Astrocyte (in vitro differentiated cells and primary cell): ENCODE data around the gene MIDN. TPM values are rescaled to one million over a fixed set of nuclear protein-coding genes. Genes with fewer than 3 reads are reported as not detected.

Source experiments
- DNase-seq: peaks from one replicate; pipeline ENCODE4 v3.0.0-alpha.2; 2010; ENCODE audit warnings: low read depth
- FAIRE-seq: peaks from 2 replicates; lab custom pipeline; 2011; peaks lifted over from hg19 to GRCh38; lab: Jason Lieb, UNC
- H2AFZ ChIP-seq: 2 replicates; pipeline ENCODE4 v1.6.0; 2012; ENCODE audit warnings: low read depth, low read length, inconsistent platforms
- H3K27ac ChIP-seq: 2 replicates; pipeline ENCODE4 v1.5.1; 2011; ENCODE audit warnings: low read depth, low read length, inconsistent platforms
- H3K27me3 ChIP-seq: 2 replicates; pipeline ENCODE4 v1.6.0; 2011; ENCODE audit warnings: low read length, inconsistent platforms; ENCODE audit not compliant: insufficient read depth
- H3K36me3 ChIP-seq: 2 replicates; pipeline ENCODE4 v1.5.1; 2011; ENCODE audit warnings: low read length, inconsistent platforms; ENCODE audit not compliant: insufficient read depth
- H3K4me1 ChIP-seq: 2 replicates; pipeline ENCODE4 v1.5.1; 2011; ENCODE audit warnings: low read length, inconsistent platforms; ENCODE audit not compliant: insufficient read depth
- H3K4me2 ChIP-seq: 2 replicates; pipeline ENCODE4 v1.6.0; 2012; ENCODE audit warnings: low read length, inconsistent platforms
- H3K4me3 ChIP-seq: 2 replicates; pipeline ENCODE4 v1.5.1; 2011; ENCODE audit warnings: low read depth, mild to moderate bottlenecking, low read length, inconsistent platforms; ENCODE audit not compliant: insufficient read depth
- H3K79me2 ChIP-seq: 2 replicates; pipeline ENCODE4 v1.6.0; 2012; ENCODE audit warnings: mild to moderate bottlenecking, low read length, inconsistent platforms; ENCODE audit not compliant: insufficient read depth
- H3K9ac ChIP-seq: 2 replicates; pipeline ENCODE4 v1.6.0; 2012; ENCODE audit warnings: mild to moderate bottlenecking, low read length, inconsistent platforms
- H3K9me3 ChIP-seq: 2 replicates; pipeline ENCODE4 v1.5.1; 2012; ENCODE audit warnings: low read depth, mild to moderate bottlenecking, low read length, inconsistent platforms; ENCODE audit not compliant: insufficient read depth
- H4K20me1 ChIP-seq: 2 replicates; pipeline ENCODE4 v1.6.0; 2012; ENCODE audit warnings: low read length, inconsistent platforms; ENCODE audit not compliant: insufficient read depth
- H3K27ac Mint-ChIP-seq: one replicate; pipeline ENCODE4 v1.8.0; 2021; ENCODE audit warnings: mild to moderate bottlenecking, mixed read lengths; ENCODE audit not compliant: unreplicated experiment
- H3K27me3 Mint-ChIP-seq: one replicate; pipeline ENCODE4 v1.8.0; 2021; ENCODE audit warnings: low read depth, mixed read lengths; ENCODE audit not compliant: unreplicated experiment
- H3K36me3 Mint-ChIP-seq: one replicate; pipeline ENCODE4 v1.8.0; 2021; ENCODE audit warnings: low read depth, mixed read lengths; ENCODE audit not compliant: unreplicated experiment
- H3K4me1 Mint-ChIP-seq: one replicate; pipeline ENCODE4 v1.8.0; 2021; ENCODE audit warnings: low read depth, mixed read lengths; ENCODE audit not compliant: unreplicated experiment
- H3K4me3 Mint-ChIP-seq: one replicate; pipeline ENCODE4 v1.8.0; 2021; ENCODE audit warnings: mild to moderate bottlenecking, moderate library complexity, mixed read lengths; ENCODE audit not compliant: unreplicated experiment
- H3K9me3 Mint-ChIP-seq: one replicate; pipeline ENCODE4 v1.8.0; 2021; ENCODE audit warnings: mild to moderate bottlenecking, mixed read lengths; ENCODE audit not compliant: unreplicated experiment
- EZH2 ChIP-seq: IDR thresholded peaks from 2 replicates; pipeline ENCODE4 v1.6.1; 2012; ENCODE audit warnings: mild to moderate bottlenecking, low read length, inconsistent platforms; ENCODE audit not compliant: insufficient read depth
- total RNA-seq: library from RNA; stranded (reverse); gene quantifications from 2 replicates; pipeline ENCODE4 v1.2.1, GENCODE V29; 2021
- TF ChIP-seq, protein P1 (sequence below): IDR thresholded peaks from 2 replicates; pipeline ENCODE4 v1.5.1; 2011; ENCODE audit warnings: low read depth, mild to moderate bottlenecking, inconsistent platforms, low read length, moderate library complexity; ENCODE audit not compliant: insufficient read depth

MIDN gene
- total RNA-seq, 1 donor from 2014 or later = 141 TPM

DNA sequence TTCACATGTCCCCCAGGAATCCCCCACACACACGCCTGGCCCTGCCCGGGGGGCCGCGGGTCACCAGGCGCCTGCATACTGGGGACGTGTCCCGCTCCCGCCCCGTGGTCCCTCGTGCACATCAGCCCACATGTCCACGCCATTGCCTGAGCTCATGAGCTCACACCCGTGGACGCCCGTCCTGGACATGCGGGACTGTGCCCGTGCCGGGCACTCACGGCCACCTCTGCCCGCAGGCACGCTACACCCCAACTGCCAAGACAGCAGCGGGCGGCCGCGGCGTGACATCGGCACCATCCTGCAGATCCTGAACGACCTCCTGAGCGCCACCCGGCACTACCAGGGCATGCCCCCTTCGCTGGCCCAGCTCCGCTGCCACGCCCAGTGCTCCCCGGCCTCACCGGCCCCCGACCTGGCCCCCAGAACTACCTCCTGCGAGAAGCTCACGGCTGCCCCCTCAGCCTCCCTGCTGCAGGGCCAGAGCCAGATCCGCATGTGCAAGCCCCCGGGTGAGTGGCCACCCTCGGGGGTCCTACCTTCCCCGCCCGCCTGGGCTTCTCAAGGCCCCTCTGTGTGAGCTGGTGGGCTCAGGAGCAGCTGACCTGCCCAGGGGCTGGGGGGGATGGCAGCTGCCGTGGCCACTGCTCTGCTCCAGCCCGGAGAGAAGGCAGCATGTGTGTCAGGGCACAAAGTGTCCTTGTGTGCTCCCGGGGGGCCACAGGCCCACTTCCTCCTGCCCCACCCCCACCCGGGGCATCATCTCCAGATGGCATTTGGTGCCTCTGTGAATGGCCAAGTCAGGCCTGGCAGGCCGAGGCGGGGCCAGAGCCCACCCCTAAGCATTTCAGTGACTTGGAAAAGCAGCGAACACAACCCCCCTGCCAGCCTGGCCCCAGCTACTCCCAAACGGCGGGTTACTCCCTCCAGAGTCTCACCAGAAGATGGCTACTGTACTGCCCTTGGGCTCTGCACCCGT lies 7.1 kb downstream of the MIDN start:
- TF ChIP-seq EZH2 = no peak
- TF ChIP-seq, protein P1, sequence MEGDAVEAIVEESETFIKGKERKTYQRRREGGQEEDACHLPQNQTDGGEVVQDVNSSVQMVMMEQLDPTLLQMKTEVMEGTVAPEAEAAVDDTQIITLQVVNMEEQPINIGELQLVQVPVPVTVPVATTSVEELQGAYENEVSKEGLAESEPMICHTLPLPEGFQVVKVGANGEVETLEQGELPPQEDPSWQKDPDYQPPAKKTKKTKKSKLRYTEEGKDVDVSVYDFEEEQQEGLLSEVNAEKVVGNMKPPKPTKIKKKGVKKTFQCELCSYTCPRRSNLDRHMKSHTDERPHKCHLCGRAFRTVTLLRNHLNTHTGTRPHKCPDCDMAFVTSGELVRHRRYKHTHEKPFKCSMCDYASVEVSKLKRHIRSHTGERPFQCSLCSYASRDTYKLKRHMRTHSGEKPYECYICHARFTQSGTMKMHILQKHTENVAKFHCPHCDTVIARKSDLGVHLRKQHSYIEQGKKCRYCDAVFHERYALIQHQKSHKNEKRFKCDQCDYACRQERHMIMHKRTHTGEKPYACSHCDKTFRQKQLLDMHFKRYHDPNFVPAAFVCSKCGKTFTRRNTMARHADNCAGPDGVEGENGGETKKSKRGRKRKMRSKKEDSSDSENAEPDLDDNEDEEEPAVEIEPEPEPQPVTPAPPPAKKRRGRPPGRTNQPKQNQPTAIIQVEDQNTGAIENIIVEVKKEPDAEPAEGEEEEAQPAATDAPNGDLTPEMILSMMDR = no peak
- DNase-seq = no peak
- Histone ChIP-seq H3K79me2 (peaks cover 67% of the 10 kb centered on the region), H3K4me1 (peaks cover 61% of the 10 kb centered on the region), H3K27me3 (no peaks in the 10 kb centered on the region), H3K4me2 (peak overlapping the region; percentile 100), H4K20me1 (peaks cover 82% of the 10 kb centered on the region), H3K4me3 (no peak overlapping the region), H3K36me3 (peaks cover 24% of the 10 kb centered on the region), H3K9me3 (no peaks in the 10 kb centered on the region), H3K27ac (peak overlapping the region; percentile 89), H2AFZ (no peak overlapping the region), H3K9ac (peak overlapping the region; percentile 39)
- Mint-ChIP-seq H3K4me1 (peaks cover 16% of the 10 kb centered on the region), H3K36me3 (peaks cover 6% of the 10 kb centered on the region), H3K9me3 (no peaks in the 10 kb centered on the region), H3K27me3 (no peaks in the 10 kb centered on the region), H3K4me3 (no peak overlapping the region), H3K27ac (peak overlapping the region; percentile 69)
- FAIRE-seq = no peak

- Histone ChIP-seq H3K9me3 (no peaks in the 10 kb centered on the region), H4K20me1 (peaks cover 71% of the 10 kb centered on the region), H3K4me1 (peaks cover 68% of the 10 kb centered on the region), H3K79me2 (peaks cover 53% of the 10 kb centered on the region), H3K36me3 (peaks cover 22% of the 10 kb centered on the region), H3K27me3 (no peaks in the 10 kb centered on the region), H3K27ac (peak overlapping the region; percentile 12), H3K4me2 (peak overlapping the region; percentile 26), H3K9ac (peak overlapping the region; percentile 31), H2AFZ (no peak overlapping the region), H3K4me3 (no peak overlapping the region)
- Mint-ChIP-seq H3K27me3 (no peaks in the 10 kb centered on the region), H3K4me1 (peaks cover 21% of the 10 kb centered on the region), H3K27ac (peak overlapping the region; percentile 64), H3K9me3 (no peaks in the 10 kb centered on the region), H3K4me3 (peak overlapping the region; percentile 66), H3K36me3 (peaks cover 6% of the 10 kb centered on the region)
- TF ChIP-seq EZH2 = no peak
- TF ChIP-seq, protein P1 = no peak
- DNase-seq (no peak), FAIRE-seq (no peak)
Observed at GRCh38 chr19:1256646-1257474, 8.5 kb downstream of the MIDN start.
